Astrocyte (in vitro differentiated cells and primary cell): ENCODE measurements around the gene CNKSR2. TPM values are rescaled to one million over a fixed set of nuclear protein-coding genes. Genes with fewer than 3 reads are reported as not detected.

Experiments
- DNase-seq: peaks from one replicate; pipeline ENCODE4 v3.0.0-alpha.2; 2010; ENCODE audit warnings: low read depth
- FAIRE-seq: peaks from 2 replicates; lab custom pipeline; 2011; peaks lifted over from hg19 to GRCh38; lab: Jason Lieb, UNC
- H2AFZ ChIP-seq: 2 replicates; pipeline ENCODE4 v1.6.0; 2012; ENCODE audit warnings: low read depth, low read length, inconsistent platforms
- H3K27ac ChIP-seq: 2 replicates; pipeline ENCODE4 v1.5.1; 2011; ENCODE audit warnings: low read depth, low read length, inconsistent platforms
- H3K27me3 ChIP-seq: 2 replicates; pipeline ENCODE4 v1.6.0; 2011; ENCODE audit warnings: low read length, inconsistent platforms; ENCODE audit not compliant: insufficient read depth
- H3K36me3 ChIP-seq: 2 replicates; pipeline ENCODE4 v1.5.1; 2011; ENCODE audit warnings: low read length, inconsistent platforms; ENCODE audit not compliant: insufficient read depth
- H3K4me1 ChIP-seq: 2 replicates; pipeline ENCODE4 v1.5.1; 2011; ENCODE audit warnings: low read length, inconsistent platforms; ENCODE audit not compliant: insufficient read depth
- H3K4me2 ChIP-seq: 2 replicates; pipeline ENCODE4 v1.6.0; 2012; ENCODE audit warnings: low read length, inconsistent platforms
- H3K4me3 ChIP-seq: 2 replicates; pipeline ENCODE4 v1.5.1; 2011; ENCODE audit warnings: low read depth, mild to moderate bottlenecking, low read length, inconsistent platforms; ENCODE audit not compliant: insufficient read depth
- H3K79me2 ChIP-seq: 2 replicates; pipeline ENCODE4 v1.6.0; 2012; ENCODE audit warnings: mild to moderate bottlenecking, low read length, inconsistent platforms; ENCODE audit not compliant: insufficient read depth
- H3K9ac ChIP-seq: 2 replicates; pipeline ENCODE4 v1.6.0; 2012; ENCODE audit warnings: mild to moderate bottlenecking, low read length, inconsistent platforms
- H3K9me3 ChIP-seq: 2 replicates; pipeline ENCODE4 v1.5.1; 2012; ENCODE audit warnings: low read depth, mild to moderate bottlenecking, low read length, inconsistent platforms; ENCODE audit not compliant: insufficient read depth
- H4K20me1 ChIP-seq: 2 replicates; pipeline ENCODE4 v1.6.0; 2012; ENCODE audit warnings: low read length, inconsistent platforms; ENCODE audit not compliant: insufficient read depth
- H3K27ac Mint-ChIP-seq: one replicate; pipeline ENCODE4 v1.8.0; 2021; ENCODE audit warnings: mild to moderate bottlenecking, mixed read lengths; ENCODE audit not compliant: unreplicated experiment
- H3K27me3 Mint-ChIP-seq: one replicate; pipeline ENCODE4 v1.8.0; 2021; ENCODE audit warnings: low read depth, mixed read lengths; ENCODE audit not compliant: unreplicated experiment
- H3K36me3 Mint-ChIP-seq: one replicate; pipeline ENCODE4 v1.8.0; 2021; ENCODE audit warnings: low read depth, mixed read lengths; ENCODE audit not compliant: unreplicated experiment
- H3K4me1 Mint-ChIP-seq: one replicate; pipeline ENCODE4 v1.8.0; 2021; ENCODE audit warnings: low read depth, mixed read lengths; ENCODE audit not compliant: unreplicated experiment
- H3K4me3 Mint-ChIP-seq: one replicate; pipeline ENCODE4 v1.8.0; 2021; ENCODE audit warnings: mild to moderate bottlenecking, moderate library complexity, mixed read lengths; ENCODE audit not compliant: unreplicated experiment
- H3K9me3 Mint-ChIP-seq: one replicate; pipeline ENCODE4 v1.8.0; 2021; ENCODE audit warnings: mild to moderate bottlenecking, mixed read lengths; ENCODE audit not compliant: unreplicated experiment
- CTCF ChIP-seq: IDR thresholded peaks from 2 replicates; pipeline ENCODE4 v1.5.1; 2011; ENCODE audit warnings: low read depth, mild to moderate bottlenecking, inconsistent platforms, low read length, moderate library complexity; ENCODE audit not compliant: insufficient read depth
- EZH2 ChIP-seq: IDR thresholded peaks from 2 replicates; pipeline ENCODE4 v1.6.1; 2012; ENCODE audit warnings: mild to moderate bottlenecking, low read length, inconsistent platforms; ENCODE audit not compliant: insufficient read depth
- total RNA-seq: library from RNA; stranded (reverse); gene quantifications from 2 replicates; pipeline ENCODE4 v1.2.1, GENCODE V29; 2021

CNKSR2 gene
- total RNA-seq, 1 donor from 2014 or later, result 4.1 TPM

- H3K4me1 ChIP-seq, result no peaks in the 10 kb centered on the region
- no peak for DNase-seq
- FAIRE-seq, result no peak
- no peak overlapping the region for H3K27ac ChIP-seq
- Mint-ChIP-seq H3K4me3 (no peak overlapping the region), H3K27ac (no peak overlapping the region), H3K36me3 (no peaks in the 10 kb centered on the region), H3K9me3 (no peaks in the 10 kb centered on the region), H3K27me3 (peaks cover 7% of the 10 kb centered on the region), H3K4me1 (no peaks in the 10 kb centered on the region)
- H4K20me1 ChIP-seq, result no peaks in the 10 kb centered on the region
- no peak overlapping the region for H3K4me3 ChIP-seq
- H3K27me3 ChIP-seq, result no peaks in the 10 kb centered on the region
- no peaks in the 10 kb centered on the region for H3K9me3 ChIP-seq
- no peak overlapping the region for H3K9ac ChIP-seq
- no peak for TF ChIP-seq CTCF
- TF ChIP-seq EZH2, result no peak
- no peak overlapping the region for H2AFZ ChIP-seq
- H3K4me2 ChIP-seq, result no peak overlapping the region
- no peaks in the 10 kb centered on the region for H3K79me2 ChIP-seq
- no peaks in the 10 kb centered on the region for H3K36me3 ChIP-seq
Observed at GRCh38 chrX:21660156-21660555, 285.9 kb downstream of the CNKSR2 start.

GRCh38 chrX:21661316-21661715 is 287.1 kb downstream of the CNKSR2 start:
- Mint-ChIP-seq H3K36me3 (no peaks in the 10 kb centered on the region), H3K9me3 (no peaks in the 10 kb centered on the region), H3K27me3 (peaks cover 7% of the 10 kb centered on the region), H3K4me1 (no peaks in the 10 kb centered on the region), H3K27ac (no peak overlapping the region), H3K4me3 (no peak overlapping the region)
- Histone ChIP-seq H3K9ac (no peak overlapping the region), H3K4me2 (no peak overlapping the region), H3K79me2 (no peaks in the 10 kb centered on the region), H3K9me3 (no peaks in the 10 kb centered on the region), H3K36me3 (no peaks in the 10 kb centered on the region), H4K20me1 (no peaks in the 10 kb centered on the region), H2AFZ (no peak overlapping the region), H3K4me1 (no peaks in the 10 kb centered on the region), H3K4me3 (no peak overlapping the region), H3K27ac (no peak overlapping the region), H3K27me3 (no peaks in the 10 kb centered on the region)
- FAIRE-seq (peak; percentile 78), DNase-seq (no peak)
- TF ChIP-seq CTCF (no peak), EZH2 (no peak)

GRCh38 chrX:21662761-21663160 is 288.5 kb downstream of the CNKSR2 start:
- Histone ChIP-seq H2AFZ (no peak overlapping the region), H4K20me1 (no peaks in the 10 kb centered on the region), H3K36me3 (no peaks in the 10 kb centered on the region), H3K9ac (no peak overlapping the region), H3K4me2 (no peak overlapping the region), H3K27ac (no peak overlapping the region), H3K79me2 (no peaks in the 10 kb centered on the region), H3K4me3 (no peak overlapping the region), H3K9me3 (no peaks in the 10 kb centered on the region), H3K4me1 (no peaks in the 10 kb centered on the region), H3K27me3 (no peaks in the 10 kb centered on the region)
- Mint-ChIP-seq H3K4me3 (no peak overlapping the region), H3K27me3 (peaks cover 7% of the 10 kb centered on the region), H3K4me1 (peaks cover 4% of the 10 kb centered on the region), H3K9me3 (no peaks in the 10 kb centered on the region), H3K27ac (no peak overlapping the region), H3K36me3 (no peaks in the 10 kb centered on the region)
- no peak for FAIRE-seq
- TF ChIP-seq CTCF, result no peak
- TF ChIP-seq EZH2, result no peak
- no peak for DNase-seq
